BJ (cell line): ENCODE measurements around the gene LYPD6. TPM values are rescaled to one million over a fixed set of nuclear protein-coding genes. Genes with fewer than 3 reads are reported as not detected.

ENCODE experiments used
- CTCF ChIA-PET: fragments of 350-600 bp; formaldehyde crosslinking; extraction: SDS; loops from one replicate; lab custom pipeline; 2021; ENCODE audit warnings: antibody characterized with exemption, inconsistent platforms; lab: Yijun Ruan, JAX
- POLR2A ChIA-PET: fragments of 300-600 bp; sonication (Branson Sonifier 250); formaldehyde crosslinking; extraction: SDS; loops from one replicate; lab custom pipeline; 2021; ENCODE audit warnings: antibody characterized with exemption; lab: Charles Lee
- DNase-seq: peaks from one replicate; pipeline ENCODE4 v3.0.0-alpha.2; 2011; ENCODE audit warnings: low read depth
- H3K27me3 ChIP-seq: 2 replicates; pipeline ENCODE4 v1.6.0; 2011; ENCODE audit warnings: low read length; ENCODE audit not compliant: control insufficient read depth, insufficient read depth
- H3K36me3 ChIP-seq: 2 replicates; pipeline ENCODE4 v1.5.1; 2011; ENCODE audit warnings: low read length; ENCODE audit not compliant: control insufficient read depth, insufficient read depth
- H3K4me3 ChIP-seq: 2 replicates; pipeline ENCODE4 v1.5.1; 2011; ENCODE audit warnings: low read depth, mild to moderate bottlenecking, control low read depth, low read length
- CTCF ChIP-seq: IDR thresholded peaks from 2 replicates; pipeline ENCODE4 v1.5.1; 2011; ENCODE audit warnings: low read depth, mild to moderate bottlenecking, control low read depth, inconsistent platforms, low read length, moderate library complexity; ENCODE audit not compliant: insufficient read depth
- polyA plus RNA-seq: library from polyadenylated mRNA; depleted of rRNA; stranded (reverse); fragments of >200 nt; gene quantifications from 2 replicates; pipeline ENCODE4 v1.2.3, GENCODE V29; 2011

LYPD6 gene
- polyA plus RNA-seq, 1 experiment, result 7.1 TPM

GRCh38 chr2:149353421-149353820 lies 23.0 kb downstream of the LYPD6 start:
- POLR2A ChIA-PET, result interaction anchor here (0.6 kb wide), 1 partner anchor 505 kb away, joined by 3 read pairs; no protein-coding TSS in a partner anchor
- no peak for DNase-seq
- no peak overlapping the region for H3K4me3 ChIP-seq
- no peaks in the 10 kb centered on the region for H3K36me3 ChIP-seq
- TF ChIP-seq CTCF, result no peak
- CTCF ChIA-PET, result interaction anchor here (1.2 to 2.5 kb wide), 3 partner anchors 12 to 41 kb away, joined by 3 to 10 read pairs (median 6); no protein-coding TSS in a partner anchor
- H3K27me3 ChIP-seq, result no peaks in the 10 kb centered on the region

DNA sequence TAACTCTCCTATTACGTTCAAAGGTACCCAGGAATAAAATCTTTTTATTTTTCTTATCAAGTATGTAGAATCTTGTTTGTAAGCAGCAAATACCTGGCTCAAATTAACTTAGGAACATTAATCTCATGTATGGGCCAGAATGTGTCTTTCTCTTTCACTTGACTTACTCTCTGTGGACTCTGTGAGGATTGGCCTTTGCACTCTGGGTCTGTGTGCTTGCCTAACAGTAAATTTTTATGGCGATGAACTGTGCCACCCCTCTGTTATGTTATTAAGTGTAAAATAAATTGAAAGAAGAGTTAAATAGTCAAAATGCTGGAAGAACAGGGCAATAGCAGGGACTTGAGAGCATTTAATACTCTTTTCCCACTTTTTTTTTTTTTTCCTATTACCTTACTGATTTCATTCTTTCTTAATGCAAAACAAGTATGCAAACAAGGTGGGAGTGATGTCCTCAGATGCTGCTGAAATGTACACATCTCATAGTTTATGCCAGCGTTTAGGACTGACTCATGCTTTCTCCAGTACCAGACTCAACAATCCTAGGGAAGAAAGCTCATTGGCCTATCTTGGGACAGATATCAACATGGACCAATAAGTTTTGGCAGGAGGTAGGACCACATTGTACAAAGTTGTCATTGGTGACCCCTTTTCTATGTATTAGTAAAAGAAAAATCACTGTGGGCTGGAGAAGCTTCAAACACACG lies 25.5 kb downstream of the LYPD6 start:
- DNase-seq, result no peak
- CTCF ChIA-PET, result interaction anchor here (2.3 to 2.5 kb wide), 2 partner anchors 10 to 12 kb away, joined by 6 to 10 read pairs; no protein-coding TSS in a partner anchor

DNA sequence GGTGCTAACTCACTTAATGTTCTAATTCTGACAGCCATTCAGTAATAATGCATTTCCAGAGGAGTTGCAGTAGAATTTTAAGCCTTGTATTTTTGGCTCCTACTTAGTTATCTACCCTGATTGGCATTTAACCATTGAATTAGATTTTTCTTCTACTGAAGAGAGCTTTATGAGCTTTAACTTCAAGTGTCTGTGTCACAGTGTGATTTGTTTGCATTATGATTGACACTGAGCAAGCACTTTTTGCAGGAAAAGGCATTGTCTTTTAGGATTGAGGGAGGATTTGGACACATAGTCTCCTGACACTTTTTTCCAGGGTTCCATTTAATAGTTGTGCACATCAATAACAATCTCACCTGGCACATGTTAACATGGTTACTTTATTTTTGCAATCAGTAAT lies 26.7 kb downstream of the LYPD6 start:
- ChIA-PET CTCF (interaction anchor here (0.6 kb wide), 1 partner anchor 28 kb away, joined by 3 read pairs; no protein-coding TSS in a partner anchor), POLR2A (no interaction called here)
- H3K27me3 ChIP-seq, result no peaks in the 10 kb centered on the region
- DNase-seq, result no peak
- TF ChIP-seq CTCF, result no peak
- no peak overlapping the region for H3K4me3 ChIP-seq
- H3K36me3 ChIP-seq, result no peaks in the 10 kb centered on the region

More for the DNA sequence above, 25.5 kb downstream of the LYPD6 start:
- TF ChIP-seq CTCF, result no peak
- Histone ChIP-seq H3K4me3 (no peak overlapping the region), H3K27me3 (no peaks in the 10 kb centered on the region), H3K36me3 (no peaks in the 10 kb centered on the region)
- POLR2A ChIA-PET, result no interaction called here

DNA sequence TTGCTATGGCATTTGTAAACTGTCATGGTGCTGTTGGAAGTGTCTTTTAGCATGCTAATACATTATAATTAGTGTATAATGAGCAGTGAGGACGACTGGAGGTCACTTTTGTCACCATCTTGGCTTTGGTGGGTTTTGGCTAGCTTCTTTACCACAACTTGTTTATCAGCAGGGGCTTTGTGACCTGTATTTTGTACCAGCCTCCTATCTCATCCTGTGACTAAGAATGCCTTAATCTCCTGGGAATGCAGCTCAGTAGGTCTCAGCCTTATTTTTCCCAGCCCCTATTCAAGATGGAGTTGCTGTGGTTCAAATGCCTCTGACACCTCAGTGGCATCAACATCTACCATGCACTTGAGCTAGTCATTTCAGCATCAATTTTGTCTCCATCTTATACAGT lies 29.7 kb downstream of the LYPD6 start:
- Histone ChIP-seq H3K4me3 (no peak overlapping the region), H3K27me3 (no peaks in the 10 kb centered on the region), H3K36me3 (no peaks in the 10 kb centered on the region)
- no peak for TF ChIP-seq CTCF
- DNase-seq, result no peak
- CTCF ChIA-PET, result interaction anchor here (1.1 to 2.0 kb wide), 3 partner anchors 9 to 47 kb away, joined by 3 to 5 read pairs (median 3); partner anchors contain the start of gene LYPD6
- POLR2A ChIA-PET, result interaction anchor here (0.7 kb wide), 1 partner anchor 71 kb away, joined by 6 read pairs; no protein-coding TSS in a partner anchor

DNA sequence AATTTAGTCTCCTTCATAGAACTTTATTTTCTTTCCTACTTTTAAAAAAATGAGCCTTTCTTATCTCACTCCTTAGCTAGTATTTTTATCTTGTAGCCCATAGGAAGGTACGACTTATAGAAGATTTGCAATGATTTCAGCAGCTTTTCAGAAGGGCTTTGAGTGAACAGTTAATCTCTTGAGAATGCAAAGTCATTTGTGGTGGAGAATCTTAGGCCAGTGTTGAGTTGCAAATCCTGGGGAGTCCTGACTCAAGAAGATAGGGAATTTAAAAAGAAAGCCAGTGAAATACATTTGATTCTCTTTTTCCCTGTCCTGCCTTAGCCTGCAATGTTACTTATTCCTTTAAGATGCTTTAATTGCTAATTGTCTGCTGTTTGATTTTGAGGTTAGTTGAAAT lies 33.6 kb downstream of the LYPD6 start:
- POLR2A ChIA-PET, result no interaction called here
- no peaks in the 10 kb centered on the region for H3K36me3 ChIP-seq
- CTCF ChIA-PET, result interaction anchor here (1.5 kb wide), 1 partner anchor 12 kb away, joined by 4 read pairs; no protein-coding TSS in a partner anchor
- H3K4me3 ChIP-seq, result no peak overlapping the region
- no peaks in the 10 kb centered on the region for H3K27me3 ChIP-seq
- DNase-seq, result no peak
- no peak for TF ChIP-seq CTCF
